AG20443 (cell line): ENCODE results near the gene PADI1.

Source experiments
- DNase-seq: peaks from one replicate; pipeline ENCODE4 v3.0.0; 2012; ENCODE audit warnings: low spot score, mixed read lengths

PADI1 gene

DNA sequence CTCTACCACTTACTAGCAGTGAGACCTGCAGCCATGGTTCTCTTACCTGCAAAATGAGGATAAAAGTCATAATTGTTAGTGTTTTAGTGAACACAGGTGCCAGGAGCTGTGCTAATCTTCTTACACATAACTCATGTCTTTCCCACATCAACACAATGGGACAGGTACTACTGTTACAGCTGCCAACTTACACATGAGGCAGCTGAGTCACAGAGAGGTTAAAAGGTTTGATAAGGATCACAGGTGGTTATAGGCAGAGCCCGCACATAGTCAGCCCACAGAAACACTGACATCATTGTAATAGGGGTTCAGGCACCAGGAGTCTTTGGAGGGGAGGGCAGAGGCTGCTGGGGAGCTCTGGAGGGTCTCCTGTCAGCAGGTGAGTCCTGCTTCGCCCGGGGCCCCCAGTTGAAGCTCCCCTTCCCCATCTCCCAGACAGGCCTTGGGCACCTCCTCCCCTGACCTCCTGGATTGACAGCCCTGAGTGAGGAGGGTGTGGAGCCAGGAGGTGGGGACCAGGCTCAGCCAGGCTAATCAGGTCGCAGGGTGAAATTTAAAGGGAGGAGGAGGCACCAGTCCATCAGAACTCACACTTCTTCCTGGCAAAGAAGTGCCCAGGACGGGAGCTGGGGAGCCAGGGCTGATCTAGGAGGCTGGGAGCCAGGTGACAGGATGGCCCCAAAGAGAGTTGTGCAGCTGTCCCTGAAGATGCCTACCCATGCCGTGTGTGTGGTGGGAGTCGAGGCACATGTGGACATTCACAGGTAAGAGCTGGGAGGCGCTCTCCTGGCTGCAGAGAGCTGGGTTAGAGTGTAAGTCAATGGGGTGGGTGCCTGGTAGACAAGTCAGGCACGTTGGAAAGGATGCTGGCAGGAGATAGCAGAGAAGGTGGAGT, at the start of gene PADI1:
Gene PADI1 (plus strand): TSS at position 583 of the 895 bp plus-strand sequence. CDS start 90 bp downstream, at position 673.
- DNase-seq, result no peak

GRCh38 chr1:17155257-17155920, 49.5 kb upstream of the PADI1 start:
- DNase-seq, result no peak

GRCh38 chr1:17156108-17156507, 48.8 kb upstream of the PADI1 start:
- DNase-seq, result no peak

GRCh38 chr1:17158961-17159360, 46.0 kb upstream of the PADI1 start:
- DNase-seq, result no peak

DNA sequence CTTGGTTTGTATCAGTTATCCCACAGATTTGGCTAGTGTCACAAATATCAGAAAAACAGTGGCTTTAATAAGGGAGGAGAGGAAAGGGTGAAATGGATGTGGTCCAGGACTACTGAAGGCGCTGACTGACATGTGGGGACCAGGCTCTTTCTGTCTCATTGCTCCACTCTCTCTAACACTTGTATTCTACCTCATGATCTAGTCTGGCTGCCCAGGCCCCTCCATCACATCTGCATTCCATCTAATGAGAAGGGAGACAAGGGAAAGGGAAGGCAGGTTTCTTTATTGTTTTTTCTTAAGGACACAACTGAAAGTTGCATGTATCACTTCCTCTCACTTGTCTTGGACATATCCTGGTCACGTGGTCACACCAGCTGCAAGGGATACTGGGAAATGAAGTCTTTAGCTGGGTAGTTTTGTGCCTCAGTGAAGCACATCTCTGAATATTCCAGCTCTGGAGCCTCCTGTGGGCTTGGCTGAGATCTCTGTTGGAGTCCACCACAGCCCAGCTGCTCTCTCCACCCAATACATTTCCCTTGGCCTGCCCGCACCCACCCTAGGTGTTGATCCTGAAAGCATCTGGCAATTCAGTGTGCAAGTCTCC, 43.7 kb upstream of the PADI1 start:
- DNase-seq, result no peak

DNA sequence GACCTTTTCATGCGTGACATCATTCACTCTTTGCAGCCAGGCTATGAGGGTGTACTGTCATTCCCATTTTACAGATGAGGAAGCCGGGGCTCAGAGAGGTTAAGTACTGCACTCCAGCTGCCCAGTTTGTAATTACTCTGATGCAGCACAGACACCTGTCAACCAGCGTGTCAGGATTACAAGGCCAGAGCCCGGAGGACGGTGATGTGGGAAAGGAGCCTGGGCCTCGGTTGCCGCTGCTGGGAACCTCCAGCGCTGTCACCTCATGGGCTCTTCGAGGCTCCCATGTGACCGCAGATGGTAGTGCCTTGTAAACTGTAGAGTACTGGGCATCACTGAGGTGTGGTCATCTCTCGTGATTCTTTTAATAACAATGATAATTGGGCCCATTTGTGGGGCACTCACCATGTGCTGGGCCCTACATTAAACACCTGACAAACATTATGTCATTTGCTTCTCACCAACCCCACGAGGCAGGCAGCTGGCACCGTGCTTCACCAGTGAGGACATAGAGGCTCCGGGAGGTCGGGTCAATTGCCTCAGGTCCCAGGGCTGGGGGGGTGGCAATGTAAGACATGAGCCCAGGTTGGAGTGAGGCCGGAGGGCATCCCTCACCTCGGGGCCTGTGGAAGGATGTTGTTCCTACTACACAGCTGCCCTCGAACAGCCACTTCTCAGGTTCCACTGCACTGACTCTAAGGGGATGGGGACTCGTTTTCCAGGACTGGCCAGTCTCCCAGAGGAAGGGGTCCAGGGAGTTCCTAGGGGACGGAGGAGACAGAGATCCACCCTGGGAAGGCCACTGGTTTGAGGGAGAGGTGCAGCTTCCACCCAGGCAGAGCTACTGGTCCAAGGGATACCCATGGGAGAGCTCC, 42.8 kb upstream of the PADI1 start:
- DNase-seq, result no peak

DNA sequence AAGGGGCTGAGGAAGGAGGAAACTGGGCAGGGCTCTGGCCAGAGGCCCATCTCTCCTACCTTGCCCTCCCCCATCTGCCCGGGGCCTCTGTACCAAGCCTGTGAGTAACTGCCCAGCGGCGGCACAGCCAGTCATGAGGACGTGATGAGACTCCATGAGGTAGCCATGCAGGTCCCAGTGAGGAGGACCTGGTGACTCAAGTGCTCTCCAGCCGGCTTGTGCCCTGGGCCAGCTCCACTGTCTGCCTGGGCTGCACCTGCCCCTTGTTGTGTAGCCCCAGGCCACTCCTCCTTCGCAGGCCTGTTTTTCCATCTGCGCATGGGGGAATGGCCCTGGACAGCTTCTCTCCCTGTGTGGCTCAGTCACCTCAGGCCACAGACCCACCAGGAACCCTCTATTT, 42.0 kb upstream of the PADI1 start:
- no peak for DNase-seq

DNA sequence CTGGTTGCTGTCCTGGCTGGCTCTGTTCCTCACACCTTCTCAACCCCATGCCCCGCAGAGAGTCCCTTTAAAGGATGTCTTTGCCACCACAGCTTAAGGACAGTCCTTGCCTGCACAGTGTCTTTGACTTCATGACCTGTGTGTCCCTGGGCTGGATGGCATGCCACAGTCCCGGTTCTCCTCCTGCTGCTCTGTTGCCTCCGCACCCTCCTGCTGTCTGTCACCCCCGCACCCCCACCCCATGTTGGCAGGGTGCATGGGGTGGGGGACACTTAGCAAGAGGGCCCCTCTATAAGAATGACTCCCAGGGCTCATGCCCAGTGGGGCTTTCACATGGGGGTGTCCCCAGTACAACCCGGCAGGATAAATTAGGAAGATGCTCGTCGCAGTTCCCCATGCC, 41.6 kb upstream of the PADI1 start:
- no peak for DNase-seq

DNA sequence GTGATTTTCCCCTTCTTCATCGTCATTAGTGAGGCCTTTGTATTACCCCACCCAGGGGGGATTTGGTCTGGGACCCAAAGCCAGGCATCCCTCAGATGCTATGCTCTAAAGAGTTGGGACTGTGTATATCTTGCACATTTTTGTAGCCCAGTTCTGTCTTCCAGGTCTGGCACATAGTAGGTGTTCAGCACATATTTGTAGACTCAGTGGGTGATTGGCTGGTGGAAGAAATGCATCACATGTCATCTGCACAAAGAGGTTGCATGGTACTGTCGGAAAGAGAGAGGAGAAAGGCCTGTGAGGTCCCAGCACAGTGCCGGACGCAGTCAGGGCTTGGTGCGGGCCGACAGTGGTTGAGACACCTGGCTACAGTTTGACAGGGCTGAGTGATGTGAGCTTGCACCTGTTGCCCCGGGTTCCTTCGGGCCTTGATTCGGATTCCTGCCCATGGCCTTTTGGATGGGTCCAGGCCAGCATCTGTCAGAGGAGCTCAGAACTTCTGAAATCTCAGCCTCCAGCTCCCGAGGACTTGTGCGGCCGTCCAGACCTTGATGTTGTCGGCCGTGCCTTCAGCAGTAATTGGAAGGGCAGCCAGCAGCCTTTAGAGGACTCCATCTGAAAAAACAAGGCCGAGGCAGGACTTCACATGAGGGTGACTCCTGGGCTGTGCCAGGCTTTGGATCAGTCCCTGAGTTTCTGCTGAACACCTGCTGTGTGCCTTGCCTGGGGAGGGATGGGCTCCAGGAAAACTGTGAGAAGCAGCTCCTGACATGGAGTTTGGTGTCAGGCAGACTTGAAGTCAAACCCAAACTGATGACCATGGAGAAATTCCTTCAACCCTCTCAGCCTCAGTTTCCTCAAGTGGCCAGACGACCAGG, 40.9 kb upstream of the PADI1 start:
- no peak for DNase-seq

GRCh38 chr1:17165823-17166222, 39.1 kb upstream of the PADI1 start:
- DNase-seq, result no peak

DNA sequence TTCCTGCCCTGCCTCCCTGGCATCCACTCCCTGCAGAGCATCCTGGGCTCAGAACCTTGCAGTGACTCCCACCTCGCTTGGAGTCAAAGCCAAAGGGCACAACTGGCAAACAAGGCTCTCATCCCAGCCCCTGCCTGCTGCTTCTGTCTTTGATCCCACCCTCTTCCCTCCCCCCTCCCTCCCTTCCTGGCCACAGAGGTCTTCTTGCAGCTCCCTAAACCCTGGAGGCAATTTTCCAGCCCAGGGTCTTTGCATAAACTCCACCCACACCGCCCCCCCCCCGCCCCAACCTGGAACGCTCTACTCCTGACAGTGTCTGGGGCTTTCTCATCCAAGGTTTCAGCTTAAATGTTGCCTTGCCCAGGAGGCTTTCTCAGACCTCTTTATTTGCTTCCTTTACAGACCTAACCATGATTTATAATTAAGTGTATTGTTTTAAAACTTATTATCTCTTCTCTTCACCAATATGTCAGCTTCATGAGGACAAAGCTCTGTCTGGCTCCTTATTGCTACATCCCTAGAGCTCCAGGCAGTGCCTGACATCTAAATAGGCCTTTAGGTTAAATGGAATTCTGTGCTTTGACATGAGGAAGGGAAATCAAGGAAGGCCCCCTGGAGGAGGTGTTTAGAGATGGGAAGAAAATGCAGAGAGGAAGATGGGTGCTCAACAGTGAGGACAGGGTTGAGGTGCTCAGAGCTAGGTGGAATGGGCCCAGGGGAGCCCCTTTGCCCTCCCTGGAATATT, 37.7 kb upstream of the PADI1 start:
- no peak for DNase-seq

- no peak for DNase-seq
Measured at GRCh38 chr1:17167786-17168090, 37.2 kb upstream of the PADI1 start.

DNA sequence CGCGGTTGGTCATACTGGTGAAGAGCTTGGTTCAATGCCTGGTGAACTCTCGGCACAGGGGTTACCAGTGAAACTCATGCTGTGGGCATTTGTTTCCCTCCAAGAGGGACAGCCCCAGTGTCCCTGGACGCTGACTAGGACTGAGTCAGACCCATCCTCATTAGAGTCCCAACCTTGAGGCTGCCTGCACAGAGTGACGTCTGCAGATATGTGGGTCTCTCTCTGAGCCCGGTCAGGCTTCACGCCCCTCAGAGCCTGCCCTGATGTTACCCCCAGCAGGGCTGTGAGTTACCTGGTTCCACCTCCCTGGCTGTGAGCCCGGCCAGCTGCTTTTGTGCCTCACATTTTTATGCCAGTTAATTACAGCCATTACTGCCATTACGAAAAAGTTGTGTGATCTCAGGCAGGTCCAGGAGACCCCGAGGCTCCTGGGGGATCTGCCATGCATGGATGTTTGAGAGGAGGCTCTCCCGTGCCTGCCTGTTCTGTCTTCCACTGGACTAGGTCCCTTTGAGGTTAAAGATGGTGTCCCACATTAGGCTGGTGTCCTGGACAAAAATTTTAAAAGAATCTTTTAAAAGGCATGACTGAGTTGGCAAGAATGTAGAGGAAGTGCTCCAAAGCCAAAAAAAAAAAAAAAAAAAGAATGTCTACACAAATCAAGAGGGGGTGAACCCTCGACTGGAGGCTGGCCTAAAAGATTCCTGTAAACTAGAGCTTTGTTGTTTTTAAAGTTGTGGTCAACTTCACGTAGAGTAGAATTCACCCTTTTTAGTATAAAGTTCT, 36.6 kb upstream of the PADI1 start:
- DNase-seq, result peak; percentile 86

DNA sequence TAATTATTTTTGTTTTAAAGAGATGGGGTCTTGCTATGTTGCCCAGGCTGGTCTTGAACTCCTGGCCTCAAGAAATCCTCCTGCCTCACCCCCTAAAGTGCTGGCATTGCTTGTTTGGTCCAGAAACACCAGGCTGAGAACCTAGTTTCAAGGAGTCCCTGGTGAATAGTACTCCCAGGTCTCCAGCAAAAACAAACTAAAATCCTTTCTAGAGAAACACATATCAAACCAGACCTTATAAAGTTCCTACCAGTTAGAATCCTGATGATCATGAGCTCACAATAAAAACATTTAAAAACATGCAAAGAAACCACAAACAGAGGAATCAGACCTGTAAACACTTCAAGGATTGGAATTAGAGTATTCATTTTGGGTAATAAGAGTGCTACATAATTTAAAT, 34.4 kb upstream of the PADI1 start:
- DNase-seq, result no peak

DNA sequence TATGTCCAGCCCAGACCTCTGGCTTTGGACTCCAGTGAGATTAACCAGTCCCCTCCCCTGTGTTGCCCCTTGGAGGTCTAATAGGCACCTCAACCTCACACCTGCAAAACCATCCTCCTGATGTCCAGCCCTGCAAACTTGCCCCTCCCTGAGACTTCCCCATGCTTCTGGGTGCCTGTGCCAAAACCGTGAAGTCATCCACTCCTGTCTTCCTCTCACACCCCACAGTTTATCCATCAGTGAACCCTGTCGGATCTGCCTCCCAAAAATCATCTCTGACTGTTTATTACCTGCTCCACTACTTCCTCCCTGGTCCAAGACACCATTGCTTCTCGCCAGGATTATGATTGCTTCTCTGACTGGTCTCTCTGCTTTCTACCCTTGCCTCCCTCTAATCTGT, 31.7 kb upstream of the PADI1 start:
- DNase-seq, result no peak

DNA sequence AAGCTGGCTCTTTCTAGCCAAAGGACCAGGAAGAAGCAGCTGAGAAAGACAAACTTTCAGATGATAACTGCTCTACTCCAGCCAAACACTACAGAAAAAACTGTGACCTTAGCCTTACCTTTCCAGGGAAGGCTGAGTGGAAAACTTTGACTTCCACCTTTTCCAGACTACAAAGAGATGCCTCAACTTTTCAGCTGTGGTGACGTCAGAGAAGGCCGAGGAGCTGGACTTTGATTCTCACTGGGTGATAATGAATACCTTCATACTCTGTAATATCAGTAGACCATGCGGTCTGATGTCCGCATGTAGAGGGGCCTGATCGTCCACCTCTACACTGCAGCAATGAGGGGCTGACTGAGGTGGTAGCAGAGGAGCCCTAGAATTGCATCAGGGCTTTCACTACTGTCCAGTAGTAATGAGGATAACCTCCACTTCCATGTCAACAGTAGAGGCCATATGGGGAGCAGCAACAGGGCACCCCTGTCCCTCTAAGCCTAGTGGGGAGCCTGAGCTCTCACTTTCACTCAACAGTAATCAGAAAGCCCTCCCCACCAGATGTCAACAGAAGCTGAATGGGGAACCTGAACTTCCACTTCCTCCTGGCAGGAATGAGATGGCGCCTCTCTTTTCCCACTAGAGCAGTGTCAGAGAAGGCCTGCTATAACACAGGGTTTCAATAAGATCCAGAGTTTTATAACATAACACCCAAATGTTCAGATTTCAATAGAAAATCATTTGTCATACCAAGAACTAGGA, 28.4 kb upstream of the PADI1 start:
- no peak for DNase-seq

DNA sequence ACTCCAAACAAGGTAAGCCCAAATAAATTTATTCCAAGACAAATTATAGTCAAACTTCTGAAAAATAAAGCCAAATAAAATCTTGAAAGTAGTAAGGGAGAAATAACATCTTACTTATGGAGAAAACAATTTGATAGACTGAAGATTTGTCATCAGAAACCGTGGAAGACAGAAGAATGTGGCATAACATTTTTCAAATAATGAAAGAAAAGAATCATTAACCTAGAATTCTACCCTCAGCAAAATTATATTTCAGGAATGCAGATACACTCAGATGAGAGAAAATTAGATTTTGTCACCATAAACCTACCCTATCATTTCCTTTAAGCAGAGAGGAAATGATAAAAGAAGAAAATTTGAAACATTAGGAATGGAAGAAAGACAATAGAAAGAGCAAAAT, 27.3 kb upstream of the PADI1 start:
- no peak for DNase-seq

DNA sequence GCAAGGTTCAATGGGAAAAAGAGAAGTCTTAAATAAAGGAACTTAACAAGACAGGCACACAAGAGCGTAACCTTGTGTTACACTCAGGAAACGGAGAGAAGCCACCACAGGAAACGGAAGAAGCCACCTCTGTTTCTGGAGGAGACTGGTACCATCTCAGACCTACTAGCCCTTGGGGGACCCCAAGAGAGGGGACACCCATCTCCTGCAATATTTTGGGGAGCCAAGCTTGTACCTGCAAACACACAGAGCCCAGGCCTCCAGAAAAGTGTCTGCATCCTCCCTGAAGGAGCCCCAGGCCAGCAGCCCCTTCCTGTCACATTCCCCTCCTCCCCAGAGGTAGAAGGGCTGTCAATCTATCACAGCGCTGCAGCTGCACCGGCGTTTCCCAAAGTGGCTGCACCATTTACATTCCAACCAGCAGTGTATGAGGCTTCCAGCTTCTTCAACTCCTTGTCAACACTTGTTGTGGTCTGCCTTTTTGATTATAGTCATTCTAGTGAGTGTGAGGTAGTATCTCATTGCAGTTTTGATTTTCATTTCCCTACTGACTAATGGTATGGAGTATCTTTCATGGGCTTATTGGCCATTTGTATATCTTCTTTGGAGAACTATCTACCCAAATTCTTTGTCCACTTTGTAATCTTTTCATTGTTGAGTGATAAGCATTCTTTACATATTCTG, 23.0 kb upstream of the PADI1 start:
- DNase-seq, result no peak
